HG03196 (cell line): ENCODE results near the gene CLOCK.
A peak's percentile ranks its signal among the peaks of the same experiment; 100 is the strongest.

Source experiments
- ATAC-seq: cut with Tn5 transposase; IDR thresholded peaks from one replicate; pipeline ENCODE4 v1.9.1; 2021; ENCODE audit not compliant: unreplicated experiment

Gene CLOCK

GRCh38 chr4:55540271-55540670, 6.4 kb downstream of the CLOCK start:
- ATAC-seq, result no peak

DNA sequence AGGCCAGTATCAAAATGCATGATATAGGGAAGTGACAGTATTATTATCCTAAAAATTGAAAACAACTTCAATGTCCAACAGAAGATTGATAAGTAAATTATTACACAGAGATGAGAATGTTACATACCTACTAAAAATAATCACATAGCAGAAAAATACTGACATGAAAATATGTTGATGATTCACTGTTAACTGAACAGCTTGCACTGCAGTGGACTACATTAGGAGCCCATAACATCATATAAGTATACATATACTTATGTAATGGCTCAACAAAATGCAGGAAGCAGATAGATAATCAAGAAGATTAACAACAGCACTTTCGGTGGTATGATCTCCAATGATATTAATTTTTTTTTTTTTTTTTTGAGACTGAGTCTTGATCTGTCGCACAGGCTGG, 7.1 kb downstream of the CLOCK start:
- ATAC-seq, result no peak

GRCh38 chr4:55538531-55538930, 8.2 kb downstream of the CLOCK start:
- no peak for ATAC-seq

DNA sequence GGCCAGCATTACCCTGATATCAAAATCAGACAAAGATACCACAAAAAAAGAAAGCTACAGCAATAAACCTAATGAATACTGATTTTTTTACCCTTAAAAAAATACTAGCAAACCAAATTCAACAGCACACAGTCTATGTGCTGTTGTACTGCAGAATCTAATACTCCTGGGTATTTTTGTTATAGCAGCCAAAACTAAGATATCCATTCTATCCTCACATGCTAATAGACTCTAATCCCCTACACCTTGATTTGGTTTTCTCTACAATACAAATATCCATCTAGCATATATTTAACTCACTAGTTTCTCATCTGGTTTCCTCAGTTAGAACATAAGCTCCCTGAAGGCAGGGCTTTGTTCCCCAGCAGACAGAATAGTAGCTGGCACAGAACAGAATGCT, 12.4 kb downstream of the CLOCK start:
- ATAC-seq, result no peak

DNA sequence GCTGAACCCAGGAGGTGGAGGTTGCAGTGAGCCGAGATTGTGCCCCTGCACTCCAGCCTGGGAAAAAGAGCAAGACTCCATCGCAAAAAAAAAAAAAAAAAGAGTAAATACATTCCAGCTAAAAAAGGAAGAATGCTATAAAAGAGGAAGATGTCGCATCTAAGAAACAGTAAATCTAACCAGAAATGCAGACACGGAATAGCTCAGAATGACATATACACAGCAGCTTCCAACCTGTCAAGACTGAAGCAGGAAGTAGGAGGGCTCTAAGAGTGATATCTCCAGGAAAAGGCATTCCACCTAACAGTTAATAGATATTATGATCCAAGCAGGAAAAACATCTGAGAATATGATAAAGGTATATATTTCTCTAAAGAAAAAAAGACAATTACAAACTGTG, 16.0 kb downstream of the CLOCK start:
- no peak for ATAC-seq

DNA sequence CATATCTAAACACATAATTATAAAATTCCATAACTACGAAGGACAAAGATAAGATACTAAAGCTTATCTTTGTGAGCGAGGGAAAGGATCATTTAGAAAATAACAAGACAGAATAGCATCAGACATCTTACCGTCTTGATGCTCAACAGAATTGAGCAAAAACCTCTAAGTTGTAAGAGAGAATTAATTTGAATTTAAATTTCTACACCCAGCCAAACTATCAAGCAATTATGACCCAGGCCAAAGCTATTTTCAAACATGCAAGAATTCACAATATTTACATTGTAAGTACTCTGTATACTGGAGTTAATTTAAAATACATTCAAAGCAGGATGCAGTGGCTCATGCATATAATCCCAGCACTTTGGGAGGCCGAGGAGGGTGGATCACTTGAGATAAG, 16.5 kb downstream of the CLOCK start:
- no peak for ATAC-seq

- ATAC-seq, result no peak
Observed at GRCh38 chr4:55528491-55528890, 18.2 kb downstream of the CLOCK start.

DNA sequence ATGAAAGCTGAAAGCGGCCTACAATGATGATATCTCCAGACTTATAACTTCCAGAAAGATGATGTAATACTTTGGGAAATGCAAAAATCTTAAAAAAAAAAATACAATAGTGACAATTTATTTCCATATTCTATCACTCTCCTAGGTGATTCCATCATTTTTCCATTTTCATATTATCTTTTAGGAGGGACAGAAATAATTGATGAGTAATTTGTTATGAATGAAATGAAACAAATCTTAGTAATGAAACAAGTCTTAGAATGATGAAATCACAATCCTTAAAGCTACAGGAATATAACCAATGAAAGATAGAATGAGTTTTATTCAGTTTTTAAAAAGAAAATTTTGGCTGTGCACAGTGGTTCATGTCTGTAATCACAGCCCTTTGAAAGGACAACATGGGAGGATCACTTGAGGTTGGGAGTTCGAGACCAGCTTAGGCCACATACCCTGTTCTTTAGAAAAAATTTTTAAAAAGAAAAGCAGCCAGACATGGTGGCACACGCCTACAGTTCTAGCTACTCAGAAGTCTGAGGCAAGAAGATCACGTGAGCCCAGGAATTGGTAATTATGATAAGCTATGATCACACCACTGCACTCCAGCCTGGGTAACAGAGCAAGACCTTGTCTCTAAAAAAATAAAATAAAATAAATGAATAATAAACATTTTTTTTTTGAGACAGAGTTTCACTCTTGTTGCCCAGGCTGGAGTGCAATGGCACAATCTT, 21.7 kb downstream of the CLOCK start:
- no peak for ATAC-seq

DNA sequence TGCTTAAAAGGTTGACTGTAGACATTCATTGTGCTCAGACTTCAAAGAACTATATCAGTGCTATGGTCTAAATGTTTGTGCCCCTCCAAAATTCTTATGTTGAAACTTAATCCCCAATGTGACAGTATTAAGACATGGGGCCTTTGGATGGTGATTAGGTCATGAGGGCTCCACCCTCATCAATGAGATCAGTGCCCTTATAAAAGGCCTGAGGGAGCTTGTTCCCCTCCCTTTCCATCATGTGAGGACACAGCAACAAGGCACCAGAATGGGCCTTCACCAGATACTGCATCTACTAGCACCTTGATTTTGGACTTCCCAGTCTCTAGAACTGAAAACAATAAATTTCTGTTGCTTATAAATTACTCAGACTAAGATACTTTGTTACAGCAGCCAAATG, 28.3 kb downstream of the CLOCK start:
- no peak for ATAC-seq

DNA sequence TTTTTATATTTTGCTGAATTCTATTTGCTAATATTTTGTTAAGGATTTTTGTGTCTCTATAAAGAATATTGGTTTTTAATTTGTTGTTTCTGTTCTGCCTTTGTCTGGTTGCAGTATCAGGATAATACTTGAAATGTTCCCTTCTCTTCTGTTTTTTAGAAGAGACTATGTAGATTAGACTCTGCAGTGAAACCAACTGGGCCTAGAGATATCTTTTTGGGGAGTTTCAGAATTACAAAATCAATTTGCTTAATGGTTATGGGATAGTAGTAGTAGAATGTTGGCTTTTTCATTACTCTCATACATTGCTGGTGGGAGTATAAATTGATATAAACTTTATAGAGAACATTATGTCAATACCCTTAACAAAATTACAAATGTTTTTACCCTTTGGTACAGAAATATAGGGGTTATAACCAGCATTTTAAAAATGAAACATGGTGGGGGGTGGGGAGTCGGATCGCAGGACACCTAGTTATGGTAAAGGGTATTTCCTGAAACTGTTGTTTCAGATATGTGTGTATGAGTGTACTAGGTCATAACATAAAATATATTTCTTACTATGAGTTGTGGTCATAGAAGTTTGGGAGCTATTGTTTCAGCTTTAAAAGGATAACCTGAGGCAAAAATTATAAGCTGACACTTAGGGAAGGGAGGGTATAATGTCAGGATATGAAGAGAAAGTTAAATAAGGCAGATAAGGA, 29.0 kb downstream of the CLOCK start:
- peak; percentile 62 for ATAC-seq

- ATAC-seq, result no peak
Observed at GRCh38 chr4:55512922-55513571, 33.7 kb downstream of the CLOCK start.

DNA sequence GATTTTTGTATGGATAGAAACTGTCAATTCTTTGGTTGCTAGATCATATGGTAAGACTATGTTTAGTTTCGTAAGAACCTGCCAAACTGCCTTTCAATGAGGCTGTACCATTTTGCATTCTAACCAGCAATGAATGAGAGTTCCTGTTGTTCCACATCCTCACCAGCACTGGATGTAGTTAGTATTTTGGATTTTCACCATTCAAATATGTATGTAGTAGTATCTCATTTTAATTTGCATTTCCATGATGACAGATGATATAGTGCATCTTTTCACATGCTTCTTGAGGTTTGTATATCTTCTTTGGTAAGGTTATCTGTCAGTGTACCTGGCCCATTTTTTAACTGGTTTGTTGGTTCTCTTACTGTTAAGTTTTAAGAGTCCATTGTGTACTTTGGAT, 34.6 kb downstream of the CLOCK start:
- no peak for ATAC-seq

GRCh38 chr4:55510685-55511084, 36.0 kb downstream of the CLOCK start:
- no peak for ATAC-seq

DNA sequence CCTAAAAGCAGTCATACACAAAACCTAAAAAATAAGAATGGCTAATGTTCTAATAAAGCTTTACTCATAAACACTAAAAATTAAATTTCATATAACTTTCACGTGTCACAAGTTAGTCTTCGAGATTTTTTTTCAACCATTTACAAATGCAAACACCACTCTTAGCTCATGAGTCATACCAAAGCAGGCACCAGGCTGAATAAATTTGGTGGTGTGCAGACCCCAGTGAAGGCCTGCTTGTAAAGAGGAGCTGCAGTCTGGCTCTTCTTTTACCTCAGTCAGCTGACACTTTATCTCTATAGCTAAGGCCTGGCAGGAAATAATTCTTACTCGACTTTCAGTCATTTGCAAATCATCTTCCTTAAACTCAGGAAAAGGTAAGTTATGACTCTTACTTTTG, 37.4 kb downstream of the CLOCK start:
- no peak for ATAC-seq

- no peak for ATAC-seq
Observed at GRCh38 chr4:55507612-55508011, 39.1 kb downstream of the CLOCK start.

GRCh38 chr4:55503169-55503568, 43.5 kb downstream of the CLOCK start:
- no peak for ATAC-seq

- ATAC-seq, result no peak
Observed at GRCh38 chr4:55500072-55500471, 46.6 kb downstream of the CLOCK start.

GRCh38 chr4:55499495-55499894, 47.2 kb downstream of the CLOCK start:
- no peak for ATAC-seq

- no peak for ATAC-seq
Observed at GRCh38 chr4:55498051-55498450, 48.7 kb downstream of the CLOCK start.

DNA sequence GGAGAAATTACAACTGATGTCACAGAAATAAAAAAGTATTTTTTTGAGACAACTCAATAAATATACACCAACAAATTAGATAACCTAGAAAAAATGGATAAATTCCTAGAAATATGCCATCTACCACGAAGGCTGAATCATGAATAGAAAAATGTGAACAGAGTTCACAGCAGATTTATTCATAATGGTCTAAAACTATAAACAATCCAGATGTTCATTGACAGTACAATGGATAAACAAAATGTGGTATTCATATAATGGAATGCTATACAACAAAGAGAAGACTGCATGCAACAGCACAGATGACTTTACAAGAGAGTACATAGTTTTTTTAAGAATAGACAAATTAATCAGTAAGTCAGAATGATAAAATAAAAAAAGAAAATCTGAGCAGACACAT, 55.2 kb downstream of the CLOCK start:
- no peak for ATAC-seq

DNA sequence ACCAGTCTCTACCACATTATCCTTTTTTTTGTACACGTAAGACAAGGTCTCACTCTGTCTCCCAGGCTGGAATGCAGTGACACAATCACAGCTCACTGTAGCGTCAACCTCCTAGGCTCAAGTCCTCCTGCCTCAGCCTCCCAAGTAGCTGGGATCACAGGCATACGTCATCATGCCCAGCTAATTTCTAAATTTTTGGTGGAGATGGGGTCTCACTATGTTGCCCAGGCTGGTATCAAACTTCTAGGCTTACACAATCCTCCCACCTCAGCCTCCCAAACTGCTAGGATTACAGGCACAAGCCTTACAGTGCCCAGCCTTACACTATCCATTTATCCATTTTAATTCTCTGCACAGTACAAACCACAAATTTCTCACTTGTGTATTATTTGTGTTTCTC, 58.0 kb downstream of the CLOCK start:
- ATAC-seq, result no peak

GRCh38 chr4:55485821-55486220, 60.9 kb downstream of the CLOCK start:
- ATAC-seq, result no peak
